ENCODE data around the gene ERCC6. TPM values are rescaled to one million over a fixed set of nuclear protein-coding genes. Genes with fewer than 3 reads are reported as not detected.
A peak's percentile ranks its signal among the peaks of the same experiment; 100 is the strongest.

Gene ERCC6
- total RNA-seq, 1 donor from 2014 or later, result 46.2 TPM

- no peaks in the 10 kb centered on the region for H3K27me3 Mint-ChIP-seq
- ChIA-PET POLR2A (interaction anchor here (1.4 kb wide), 1 partner anchor 16 kb away, joined by 4 read pairs; no protein-coding TSS in a partner anchor), CTCF (interaction anchor here (0.7 to 2.3 kb wide), 4 partner anchors 9 to 111 kb away, joined by 3 to 18 read pairs (median 7); no protein-coding TSS in a partner anchor)
- H3K9me3 Mint-ChIP-seq, result no peaks in the 10 kb centered on the region
- DNase-seq, result no peak
- H3K4me3 Mint-ChIP-seq, result no peak overlapping the region
- ATAC-seq (ENCODE audit: low read depth), result no peak
- intact Hi-C loops (cut with micrococcal nuclease), result loop anchor here (10.0 kb wide), 1 partner anchor 964 kb away; no protein-coding TSS in a partner anchor
- H3K36me3 Mint-ChIP-seq (ENCODE audit: low read depth), result peaks cover 69% of the 10 kb centered on the region
- TF ChIP-seq CTCF (IDR thresholded peaks at IDR 0.05), result no peak
- peaks cover 7% of the 10 kb centered on the region for H3K4me1 Mint-ChIP-seq
- no peak overlapping the region for H3K27ac Mint-ChIP-seq
Observed at GRCh38 chr10:49518566-49518965, 20.4 kb downstream of the ERCC6 start.

GRCh38 chr10:49516216-49516970, 22.5 kb downstream of the ERCC6 start:
- CTCF ChIA-PET, result interaction anchor here (1.2 kb wide), 1 partner anchor 859 kb away, joined by 3 read pairs; no protein-coding TSS in a partner anchor
- peaks cover 53% of the 10 kb centered on the region for H3K36me3 Mint-ChIP-seq (ENCODE audit: low read depth)

GRCh38 chr10:49512121-49512809, 26.7 kb downstream of the ERCC6 start:
- Mint-ChIP-seq H3K4me3 (no peak overlapping the region), H3K36me3 (ENCODE audit: low read depth) (peaks cover 31% of the 10 kb centered on the region), H3K4me1 (peaks cover 20% of the 10 kb centered on the region), H3K27ac (no peak overlapping the region), H3K27me3 (no peaks in the 10 kb centered on the region), H3K9me3 (no peaks in the 10 kb centered on the region)
- no peak for TF ChIP-seq CTCF (IDR thresholded peaks at IDR 0.05)
- ChIA-PET CTCF (interaction anchor here (0.6 to 3.9 kb wide), 11 partner anchors 9 to 536 kb away, joined by 3 to 21 read pairs (median 4); no protein-coding TSS in a partner anchor), POLR2A (no interaction called here)
- ATAC-seq (ENCODE audit: low read depth) (peak; percentile 42), DNase-seq (no peak)
- intact Hi-C loops (cut with micrococcal nuclease), result loop anchor here (1.0 to 10.0 kb wide), 4 partner anchors 25 to 957 kb away; no protein-coding TSS in a partner anchor

More at GRCh38 chr10:49516216-49516970, 22.5 kb downstream of the ERCC6 start:
- peaks cover 7% of the 10 kb centered on the region for H3K4me1 Mint-ChIP-seq
- TF ChIP-seq CTCF (IDR thresholded peaks at IDR 0.05), result no peak
- POLR2A ChIA-PET, result no interaction called here
- no peaks in the 10 kb centered on the region for H3K9me3 Mint-ChIP-seq
- no peaks in the 10 kb centered on the region for H3K27me3 Mint-ChIP-seq
- DNase-seq (no peak), ATAC-seq (ENCODE audit: low read depth) (no peak)
- intact Hi-C loops (cut with micrococcal nuclease), result loop anchor here (10.0 kb wide), 1 partner anchor 962 kb away; no protein-coding TSS in a partner anchor
- no peak overlapping the region for H3K27ac Mint-ChIP-seq
- H3K4me3 Mint-ChIP-seq, result no peak overlapping the region

- ATAC-seq (ENCODE audit: low read depth) (no peak), DNase-seq (no peak)
- Mint-ChIP-seq H3K27ac (no peak overlapping the region), H3K4me3 (no peak overlapping the region), H3K9me3 (no peaks in the 10 kb centered on the region), H3K4me1 (peaks cover 20% of the 10 kb centered on the region), H3K36me3 (ENCODE audit: low read depth) (peaks cover 24% of the 10 kb centered on the region), H3K27me3 (no peaks in the 10 kb centered on the region)
- intact Hi-C loops (cut with micrococcal nuclease), result loop anchor here (10.0 kb wide), 1 partner anchor 955 kb away; no protein-coding TSS in a partner anchor
- ChIA-PET CTCF (interaction anchor here (0.5 to 3.9 kb wide), 4 partner anchors 9 to 1189 kb away, joined by 3 to 21 read pairs (median 3); no protein-coding TSS in a partner anchor), POLR2A (interaction anchor here (0.5 kb wide), 1 partner anchor 384 kb away, joined by 3 read pairs; no protein-coding TSS in a partner anchor)
- no peak for TF ChIP-seq CTCF (IDR thresholded peaks at IDR 0.05)
Observed at GRCh38 chr10:49509771-49510303, 29.1 kb downstream of the ERCC6 start.
